Stimulated activated naive CD8-positive, alpha-beta T cell treated with anti-CD3 and anti-CD28 coated beads, Interleukin-15, amount 100 ng/mL, for 72 hours (primary cell): ENCODE results near the gene TMEM52.

ENCODE experiments used
- ATAC-seq: fragments of 150-1000 bp; cut with Tn5 transposase; 2 replicates; pipeline ENCODE4 v1.10.0; 2021; ENCODE audit warnings: mild to moderate bottlenecking, moderate library complexity
- DNase-seq, 2 donors: peaks; one replicate each; pipeline ENCODE4 v3.0.0; 2021 to 2022
- H3K27ac Mint-ChIP-seq, 2 donors: one replicate each; pipeline ENCODE4 v1.8.0; 2022; ENCODE audit warnings: mild to moderate bottlenecking in 2 of 2, mixed read lengths in 2 of 2, moderate library complexity in 2 of 2
- H3K27me3 Mint-ChIP-seq: one replicate; pipeline ENCODE4 v1.8.0; 2022; ENCODE audit warnings: mixed read lengths
- H3K4me1 Mint-ChIP-seq: one replicate; pipeline ENCODE4 v1.8.0; 2022; ENCODE audit warnings: mild to moderate bottlenecking, mixed read lengths
- H3K4me3 Mint-ChIP-seq, 2 donors: one replicate each; pipeline ENCODE4 v1.8.0; 2022; ENCODE audit warnings: mild to moderate bottlenecking in 2 of 2, mixed read lengths in 2 of 2, moderate library complexity in 1 of 2
- H3K9me3 Mint-ChIP-seq, 2 donors: one replicate each; pipeline ENCODE4 v1.8.0; 2022; ENCODE audit warnings: mixed read lengths in 2 of 2

TMEM52 gene

DNA sequence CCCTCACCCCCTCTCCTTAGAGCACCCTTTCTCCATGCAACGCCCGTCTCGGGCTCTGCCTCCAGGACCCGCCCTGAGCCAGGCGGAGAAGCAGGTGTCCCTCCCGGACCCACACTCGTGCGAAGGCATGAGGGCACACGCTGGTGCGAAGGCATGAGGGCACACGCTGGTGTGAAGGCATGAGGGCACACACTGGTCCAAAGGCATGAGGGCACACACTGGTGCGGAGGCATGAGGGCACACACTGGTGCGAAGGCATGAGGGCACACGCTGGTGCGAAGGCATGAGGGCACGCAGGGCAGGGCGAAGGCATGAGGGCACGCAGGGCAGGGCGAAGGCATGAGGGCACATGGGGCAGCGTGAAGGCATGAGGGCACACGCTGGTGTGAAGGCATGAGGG lies 5.8 kb upstream of the TMEM52 start:
- Mint-ChIP-seq H3K4me1 (no peaks in the 10 kb centered on the region), H3K27ac (peak overlapping the region; percentile 29 to 46), H3K9me3 (no peaks in the 10 kb centered on the region), H3K4me3 (no peak overlapping the region), H3K27me3 (no peaks in the 10 kb centered on the region)
- ATAC-seq: no peak
- DNase-seq: no peak

DNA sequence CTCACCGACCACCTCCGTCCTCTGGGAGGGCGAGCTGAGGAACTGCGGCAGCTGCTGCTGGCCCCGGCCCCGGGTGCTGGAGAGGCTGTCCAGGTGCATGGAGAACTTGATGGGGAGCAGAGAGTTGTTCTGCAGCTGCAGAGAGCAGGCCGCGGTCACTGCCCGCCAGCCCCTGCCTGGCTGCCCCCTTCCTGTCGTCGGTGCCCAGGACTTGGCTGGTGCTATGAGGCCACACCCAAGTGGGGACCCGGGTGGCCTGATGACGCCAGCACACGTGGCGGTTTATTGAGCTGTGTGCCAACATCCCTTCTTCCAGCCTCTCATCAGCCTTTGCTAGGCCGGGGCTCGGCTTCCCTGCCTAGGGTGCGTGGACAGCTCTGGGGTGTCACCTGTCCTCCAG lies 5.3 kb upstream of the TMEM52 start:
- no peak overlapping the region for H3K4me3 Mint-ChIP-seq
- ATAC-seq (no peak), DNase-seq (no peak)
- H3K27me3 Mint-ChIP-seq: no peaks in the 10 kb centered on the region
- no peaks in the 10 kb centered on the region for H3K9me3 Mint-ChIP-seq
- H3K4me1 Mint-ChIP-seq: peaks cover 5% of the 10 kb centered on the region
- no peak overlapping the region for H3K27ac Mint-ChIP-seq

DNA sequence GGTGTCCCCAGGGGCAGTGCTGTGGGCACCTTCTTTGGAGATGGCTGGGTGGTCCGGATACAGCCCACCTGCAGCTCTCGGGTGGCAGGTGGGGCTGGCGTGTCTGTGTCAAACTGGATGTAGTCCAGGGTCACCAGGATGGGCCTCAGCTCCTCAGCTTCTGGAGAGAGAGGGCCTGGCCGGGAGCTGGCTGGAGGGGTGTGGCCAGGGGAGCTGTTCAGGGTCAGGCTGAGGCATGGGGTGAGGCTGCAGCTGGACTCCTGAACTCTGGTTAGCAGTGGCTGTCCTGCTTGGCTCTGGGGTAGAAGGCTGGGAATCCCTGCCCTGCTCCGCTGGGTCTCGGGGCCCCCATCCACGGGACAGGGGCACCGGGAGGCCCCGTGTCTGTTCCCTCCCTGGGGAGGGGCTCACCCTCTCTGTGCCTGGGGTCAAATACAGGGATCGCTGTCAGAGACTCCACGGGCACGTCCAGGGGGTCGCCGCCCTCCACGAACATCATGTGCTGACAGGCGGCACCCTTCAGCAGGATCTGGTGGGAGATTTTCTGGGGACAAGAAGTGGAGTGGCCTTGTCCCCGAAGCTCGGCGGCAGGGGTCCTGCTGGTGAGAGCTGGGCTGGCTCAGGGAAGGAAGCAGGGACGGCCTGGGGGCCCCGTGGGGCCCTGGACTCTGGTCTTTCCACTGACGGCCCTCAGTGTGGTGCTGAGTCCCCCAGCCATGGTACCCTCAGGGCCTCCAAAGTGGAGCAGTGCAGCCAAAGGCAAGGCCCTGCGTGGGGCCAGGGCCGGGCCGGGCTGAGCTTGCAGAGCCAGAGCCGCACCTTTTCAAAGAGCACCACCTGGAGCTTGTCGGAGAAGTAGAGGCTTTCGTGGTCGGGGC lies 4.1 kb upstream of the TMEM52 start:
- H3K27ac Mint-ChIP-seq: no peak overlapping the region
- DNase-seq (no peak), ATAC-seq (no peak)
- H3K4me1 Mint-ChIP-seq: peaks cover 8% of the 10 kb centered on the region
- no peak overlapping the region for H3K4me3 Mint-ChIP-seq
- H3K27me3 Mint-ChIP-seq: no peaks in the 10 kb centered on the region
- no peaks in the 10 kb centered on the region for H3K9me3 Mint-ChIP-seq

DNA sequence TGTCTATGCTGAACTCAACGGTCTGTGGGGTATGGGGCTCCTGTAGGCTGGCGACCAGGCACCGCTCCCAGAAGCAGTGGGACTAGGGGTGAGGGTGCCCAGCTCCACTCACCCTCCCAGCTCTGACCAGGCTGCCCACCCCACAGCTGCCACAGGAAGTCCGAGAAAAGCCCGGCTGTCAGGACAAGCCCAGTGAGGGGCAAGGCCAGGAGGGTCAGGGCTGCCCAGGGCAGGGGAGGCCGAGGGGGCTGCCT lies 3.5 kb upstream of the TMEM52 start:
- peaks cover 13% of the 10 kb centered on the region for H3K4me1 Mint-ChIP-seq
- no peak overlapping the region for H3K27ac Mint-ChIP-seq
- no peaks in the 10 kb centered on the region for H3K27me3 Mint-ChIP-seq
- H3K4me3 Mint-ChIP-seq: no peak overlapping the region
- ATAC-seq (no peak), DNase-seq (no peak)
- H3K9me3 Mint-ChIP-seq: no peaks in the 10 kb centered on the region

DNA sequence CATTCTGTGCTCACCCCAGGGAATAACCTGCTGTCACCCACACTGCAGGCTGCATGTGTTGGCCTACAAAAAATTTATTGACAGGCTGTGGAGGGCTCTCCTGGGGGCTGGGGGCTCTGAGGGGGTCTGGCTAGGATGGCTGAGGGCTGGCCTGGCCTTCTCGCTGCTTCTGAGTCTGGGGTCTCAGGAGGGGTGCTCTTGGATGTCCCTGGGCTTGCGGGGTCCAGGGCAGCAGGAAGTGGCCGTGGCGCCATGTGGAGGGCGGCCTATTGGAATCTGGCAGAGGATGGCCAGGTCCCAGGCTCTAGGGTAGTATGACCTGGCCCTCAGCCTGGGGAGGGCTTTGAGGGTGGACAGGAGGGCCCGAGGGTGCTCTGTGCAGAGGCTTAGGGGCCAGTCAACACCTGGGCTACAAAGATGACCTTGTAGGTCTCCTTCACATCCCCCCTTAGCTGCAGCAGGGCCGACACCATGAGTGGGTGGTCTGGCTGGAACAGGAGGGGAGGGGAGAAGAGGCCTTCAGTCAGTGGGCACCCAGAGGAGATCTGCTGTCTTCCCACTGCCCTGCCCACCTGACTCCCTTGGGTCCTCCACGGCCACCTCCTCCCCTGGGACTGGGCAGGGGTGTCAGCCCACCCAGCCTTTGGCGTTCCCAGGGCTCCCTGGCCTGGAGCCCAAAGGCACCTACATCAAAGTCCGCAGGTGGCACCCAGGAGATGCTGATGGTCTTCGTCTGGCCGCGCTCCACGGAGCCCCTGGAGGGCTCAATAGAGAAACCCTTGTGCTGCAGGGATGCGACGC lies 3.0 kb upstream of the TMEM52 start:
- no peaks in the 10 kb centered on the region for H3K9me3 Mint-ChIP-seq
- ATAC-seq: no peak
- no peaks in the 10 kb centered on the region for H3K27me3 Mint-ChIP-seq
- no peak overlapping the region for H3K4me3 Mint-ChIP-seq
- peaks cover 18% of the 10 kb centered on the region for H3K4me1 Mint-ChIP-seq
- no peak overlapping the region for H3K27ac Mint-ChIP-seq
- DNase-seq: no peak

DNA sequence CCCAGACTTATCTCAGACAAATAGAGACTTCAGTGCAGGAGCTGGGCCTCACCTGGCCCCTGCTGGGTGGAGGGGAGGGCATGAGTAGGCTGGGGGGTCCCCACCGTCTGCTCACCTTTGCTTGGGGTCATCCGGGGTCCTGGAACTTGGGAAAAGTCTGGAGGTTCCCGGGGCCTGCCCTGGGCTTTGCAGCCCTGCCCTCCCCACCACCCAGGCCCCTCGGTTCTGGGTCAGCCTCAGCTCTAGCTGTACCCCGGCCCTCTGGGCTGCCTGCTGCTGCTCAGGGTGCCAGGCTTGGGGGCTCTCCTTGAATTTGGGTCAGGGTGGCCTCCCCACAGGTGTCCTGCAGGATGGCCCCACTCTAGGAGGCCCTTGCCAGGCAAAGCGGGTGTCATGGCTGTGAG lies 2.4 kb upstream of the TMEM52 start:
- Mint-ChIP-seq H3K4me3 (no peak overlapping the region), H3K27me3 (no peaks in the 10 kb centered on the region), H3K9me3 (no peaks in the 10 kb centered on the region), H3K4me1 (peaks cover 18% of the 10 kb centered on the region), H3K27ac (no peak overlapping the region)
- no peak for DNase-seq
- ATAC-seq: no peak

DNA sequence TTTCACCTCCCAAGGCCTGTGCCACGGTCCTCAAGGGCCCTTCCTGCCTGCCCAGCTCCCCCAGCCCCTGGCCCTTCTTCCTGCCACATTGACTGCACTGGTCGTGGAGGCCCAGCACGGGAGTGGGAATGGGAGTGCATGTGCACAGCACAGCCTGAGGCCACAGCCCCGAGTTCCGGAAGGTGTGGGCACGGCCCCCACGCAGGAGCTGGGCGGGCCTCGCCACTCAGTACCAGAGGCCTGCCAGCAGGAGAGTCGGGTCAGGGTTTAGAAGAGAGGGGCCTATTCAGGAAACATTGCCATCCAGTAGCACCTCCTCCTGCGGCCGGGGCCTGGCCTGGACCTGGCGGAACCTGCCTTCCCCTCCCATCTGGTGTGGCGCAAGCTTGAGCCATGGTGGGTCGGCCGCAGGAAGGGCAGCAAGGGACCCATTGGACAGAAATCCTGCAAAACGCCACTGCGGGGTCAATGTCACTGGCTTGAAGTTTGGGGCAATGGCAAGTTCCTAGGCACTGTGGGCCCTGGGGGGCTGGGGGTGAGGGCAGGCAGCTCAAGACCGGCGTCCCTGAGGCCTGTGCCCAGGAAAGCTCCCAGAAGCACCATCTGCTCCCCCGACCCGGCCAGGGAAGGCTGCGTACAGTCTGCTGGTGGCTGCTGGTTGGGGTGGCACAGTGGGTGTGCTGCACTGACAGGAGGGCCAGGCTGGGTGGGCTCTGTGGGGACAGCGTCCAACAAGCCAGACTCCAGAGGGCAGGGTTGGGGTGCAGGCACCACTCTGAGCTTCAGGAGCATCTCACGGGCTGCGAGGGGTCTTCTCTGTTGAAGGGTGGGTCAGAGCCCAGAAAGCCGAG lies 1.8 kb upstream of the TMEM52 start:
- DNase-seq: no peak
- no peaks in the 10 kb centered on the region for H3K27me3 Mint-ChIP-seq
- H3K4me1 Mint-ChIP-seq: peaks cover 18% of the 10 kb centered on the region
- ATAC-seq: no peak
- H3K9me3 Mint-ChIP-seq: no peaks in the 10 kb centered on the region
- peak overlapping the region; percentile 8 to 12 for H3K4me3 Mint-ChIP-seq
- H3K27ac Mint-ChIP-seq: no peak overlapping the region

DNA sequence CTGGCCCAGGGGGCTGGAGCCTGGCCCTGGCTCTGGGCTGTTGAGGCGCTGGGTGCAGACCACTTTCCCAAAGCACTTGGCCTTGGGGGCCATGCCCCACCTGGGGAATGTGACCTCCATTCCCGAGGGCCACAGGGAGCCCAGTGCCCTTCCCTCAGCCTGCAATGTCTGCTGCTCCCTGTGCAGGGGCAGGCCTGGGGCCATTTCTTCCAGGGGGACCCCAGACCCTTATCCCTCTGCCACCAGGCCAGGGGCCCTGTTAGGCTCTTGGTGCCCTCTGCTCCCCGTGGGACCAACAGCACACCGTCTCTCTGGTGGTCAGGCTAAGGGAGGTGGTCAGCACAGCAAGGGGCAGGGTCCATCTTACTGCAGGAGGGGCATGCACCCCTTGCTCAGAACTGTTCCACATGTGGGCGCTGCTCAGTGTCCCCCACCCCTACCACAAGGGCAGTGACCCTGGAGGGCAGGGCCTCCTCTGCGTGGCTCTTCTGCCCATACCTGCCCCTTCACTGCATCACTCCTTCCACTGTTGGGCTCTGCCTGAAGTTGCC lies 1.1 kb upstream of the TMEM52 start:
- peak overlapping the region in 1 of 2 donors; percentile 33 for H3K27ac Mint-ChIP-seq
- H3K9me3 Mint-ChIP-seq: no peaks in the 10 kb centered on the region
- peak overlapping the region; percentile 12 to 66 for H3K4me3 Mint-ChIP-seq
- H3K27me3 Mint-ChIP-seq: no peaks in the 10 kb centered on the region
- no peak for DNase-seq
- no peak for ATAC-seq
- peaks cover 18% of the 10 kb centered on the region for H3K4me1 Mint-ChIP-seq

DNA sequence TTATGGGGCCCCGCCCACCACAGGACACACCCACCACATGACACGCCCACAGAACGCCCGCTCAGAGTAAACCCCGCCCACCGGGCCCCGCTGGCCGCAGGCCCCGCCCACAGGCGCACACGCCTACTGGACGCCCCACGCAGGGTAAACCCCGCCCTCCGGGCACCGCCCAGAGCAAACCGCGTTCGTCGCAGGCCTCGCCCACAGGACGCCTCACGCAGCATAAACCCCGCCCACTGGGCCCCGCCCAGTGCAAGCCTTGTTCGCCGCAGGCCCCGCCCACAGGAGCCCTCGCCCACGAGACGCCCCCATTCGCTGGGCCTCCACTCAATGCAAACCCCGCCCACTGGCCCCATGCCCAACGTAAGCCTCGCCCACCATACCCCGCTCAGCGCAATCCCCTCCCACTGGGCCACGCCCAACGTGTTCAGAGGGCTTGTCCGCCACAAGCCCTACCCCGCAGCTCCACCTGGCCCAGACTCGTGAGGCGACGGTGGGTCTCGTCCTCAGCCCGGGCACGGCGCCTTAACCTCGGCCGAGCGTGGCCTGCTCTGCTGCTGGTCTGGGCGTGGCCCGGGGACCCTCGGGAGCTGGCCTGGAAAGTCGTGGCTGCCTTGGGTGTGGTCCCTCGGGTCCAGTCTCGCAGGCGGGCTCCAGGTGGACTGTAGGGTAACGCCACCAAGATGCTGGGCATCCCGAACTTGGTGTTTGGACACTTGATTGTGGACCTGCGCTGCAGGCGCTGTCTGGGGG lies 401 bp upstream of the TMEM52 start:
- H3K27ac Mint-ChIP-seq: peak overlapping the region in 1 of 2 donors; percentile 69

DNA sequence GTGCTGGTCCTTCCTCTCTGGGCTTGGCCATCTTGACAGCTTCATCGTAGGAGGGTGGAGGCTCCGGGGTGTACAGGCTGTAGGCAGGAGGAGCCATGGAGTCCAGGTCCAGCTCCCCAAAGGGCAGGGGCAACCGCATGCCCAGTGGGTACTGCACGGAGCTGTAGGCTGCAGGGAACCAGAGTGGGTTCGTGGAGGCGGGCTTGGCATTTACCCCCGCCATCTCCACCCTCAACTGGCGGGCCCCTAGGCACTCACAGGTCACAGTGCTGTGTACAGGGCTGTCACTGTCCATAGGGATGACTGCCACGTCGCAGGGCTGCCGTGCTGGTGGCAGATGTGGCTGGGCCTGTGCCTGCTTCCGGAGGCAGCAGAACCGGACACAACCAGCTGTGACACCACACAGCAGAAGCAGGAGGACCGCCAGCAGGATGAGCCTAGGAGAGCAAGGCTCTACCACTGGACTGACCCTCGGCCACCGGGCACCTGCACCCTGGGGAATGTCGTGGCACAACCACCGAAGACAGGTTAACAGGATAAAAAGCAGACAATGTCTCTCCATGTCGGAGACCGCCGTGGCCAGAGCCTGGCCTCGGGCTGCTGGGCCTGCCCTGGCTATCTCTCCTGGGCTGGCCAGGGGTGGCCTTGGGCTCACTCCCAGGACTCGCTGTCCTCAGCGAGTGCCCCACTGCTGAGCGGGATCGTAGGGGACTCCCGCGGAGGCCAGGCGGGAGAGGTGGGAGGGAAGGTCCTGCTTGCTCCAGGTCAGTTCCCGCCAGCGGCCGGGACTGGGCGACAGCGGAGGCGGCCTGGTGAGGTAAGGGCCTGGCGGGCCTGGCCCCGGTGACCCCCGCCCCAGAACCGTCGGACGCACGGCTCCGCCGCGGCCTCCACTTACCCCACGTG lies 831 bp downstream of the TMEM52 start:
- Mint-ChIP-seq H3K4me1 (peaks cover 18% of the 10 kb centered on the region), H3K27ac (no peak overlapping the region), H3K4me3 (peak overlapping the region; percentile 47 to 66), H3K9me3 (no peaks in the 10 kb centered on the region), H3K27me3 (no peaks in the 10 kb centered on the region)
- DNase-seq: no peak
- no peak for ATAC-seq

More for the DNA sequence above, 401 bp upstream of the TMEM52 start:
- no peaks in the 10 kb centered on the region for H3K9me3 Mint-ChIP-seq
- ATAC-seq (peak; percentile 85), DNase-seq (peak; percentile 100)
- peaks cover 18% of the 10 kb centered on the region for H3K4me1 Mint-ChIP-seq
- H3K27me3 Mint-ChIP-seq: no peaks in the 10 kb centered on the region
- H3K4me3 Mint-ChIP-seq: peak overlapping the region; percentile 66

DNA sequence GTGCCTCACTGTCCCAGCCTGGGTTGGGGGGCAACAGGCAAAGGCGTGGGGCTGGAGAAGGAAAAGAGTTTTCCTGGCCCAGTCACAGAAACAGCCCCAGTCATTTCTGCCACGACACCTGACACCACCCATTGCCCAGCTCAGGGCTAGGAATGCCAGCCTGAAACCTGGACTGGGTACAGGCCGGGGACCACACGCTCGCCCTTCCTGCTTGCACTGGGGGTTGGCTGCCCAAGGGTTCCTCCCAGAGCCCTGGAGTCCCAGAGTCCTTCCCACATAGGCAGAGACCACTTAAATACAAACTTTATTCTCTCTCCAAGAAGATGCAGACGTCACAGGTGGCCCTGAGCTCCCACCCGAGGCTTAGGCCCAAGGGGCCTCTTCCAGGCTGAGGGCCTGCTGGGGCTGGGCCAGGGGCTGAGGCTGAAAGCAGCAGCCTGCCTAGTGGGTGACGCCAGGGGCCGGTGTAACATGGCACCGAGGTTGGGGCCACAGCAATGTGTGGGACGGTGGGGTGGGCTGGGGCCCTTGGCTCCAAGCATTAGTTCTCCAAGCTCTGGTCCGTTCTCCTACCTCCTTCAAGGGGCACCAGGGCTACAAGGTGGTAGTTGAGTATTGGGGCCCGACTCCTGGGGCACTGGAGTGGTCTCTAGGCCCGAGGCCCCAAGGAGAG lies 1.6 kb downstream of the TMEM52 start:
- H3K27ac Mint-ChIP-seq: no peak overlapping the region
- H3K4me1 Mint-ChIP-seq: peaks cover 18% of the 10 kb centered on the region
- ATAC-seq (no peak), DNase-seq (no peak)
- H3K4me3 Mint-ChIP-seq: peak overlapping the region in 1 of 2 donors; percentile 66
- no peaks in the 10 kb centered on the region for H3K27me3 Mint-ChIP-seq
- H3K9me3 Mint-ChIP-seq: no peaks in the 10 kb centered on the region

DNA sequence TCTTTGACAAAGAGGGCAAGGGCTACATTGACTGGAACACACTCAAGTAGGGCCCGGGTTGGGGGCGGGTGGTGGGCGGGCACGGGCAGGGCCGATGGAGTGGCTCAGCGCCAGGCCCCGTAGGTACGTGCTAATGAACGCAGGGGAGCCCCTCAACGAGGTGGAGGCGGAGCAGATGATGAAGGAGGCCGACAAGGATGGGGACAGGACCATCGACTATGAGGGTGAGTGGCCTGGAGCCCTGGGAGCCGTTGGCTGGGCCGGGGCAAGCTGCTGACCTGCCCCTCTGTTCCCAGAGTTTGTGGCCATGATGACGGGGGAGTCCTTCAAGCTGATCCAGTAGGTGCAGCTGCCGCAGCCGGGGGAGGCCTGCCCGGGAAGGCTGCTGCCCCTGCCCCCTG lies 2.2 kb downstream of the TMEM52 start:
- Mint-ChIP-seq H3K4me1 (peaks cover 18% of the 10 kb centered on the region), H3K27ac (no peak overlapping the region), H3K27me3 (no peaks in the 10 kb centered on the region), H3K4me3 (no peak overlapping the region), H3K9me3 (no peaks in the 10 kb centered on the region)
- ATAC-seq (no peak), DNase-seq (no peak)

DNA sequence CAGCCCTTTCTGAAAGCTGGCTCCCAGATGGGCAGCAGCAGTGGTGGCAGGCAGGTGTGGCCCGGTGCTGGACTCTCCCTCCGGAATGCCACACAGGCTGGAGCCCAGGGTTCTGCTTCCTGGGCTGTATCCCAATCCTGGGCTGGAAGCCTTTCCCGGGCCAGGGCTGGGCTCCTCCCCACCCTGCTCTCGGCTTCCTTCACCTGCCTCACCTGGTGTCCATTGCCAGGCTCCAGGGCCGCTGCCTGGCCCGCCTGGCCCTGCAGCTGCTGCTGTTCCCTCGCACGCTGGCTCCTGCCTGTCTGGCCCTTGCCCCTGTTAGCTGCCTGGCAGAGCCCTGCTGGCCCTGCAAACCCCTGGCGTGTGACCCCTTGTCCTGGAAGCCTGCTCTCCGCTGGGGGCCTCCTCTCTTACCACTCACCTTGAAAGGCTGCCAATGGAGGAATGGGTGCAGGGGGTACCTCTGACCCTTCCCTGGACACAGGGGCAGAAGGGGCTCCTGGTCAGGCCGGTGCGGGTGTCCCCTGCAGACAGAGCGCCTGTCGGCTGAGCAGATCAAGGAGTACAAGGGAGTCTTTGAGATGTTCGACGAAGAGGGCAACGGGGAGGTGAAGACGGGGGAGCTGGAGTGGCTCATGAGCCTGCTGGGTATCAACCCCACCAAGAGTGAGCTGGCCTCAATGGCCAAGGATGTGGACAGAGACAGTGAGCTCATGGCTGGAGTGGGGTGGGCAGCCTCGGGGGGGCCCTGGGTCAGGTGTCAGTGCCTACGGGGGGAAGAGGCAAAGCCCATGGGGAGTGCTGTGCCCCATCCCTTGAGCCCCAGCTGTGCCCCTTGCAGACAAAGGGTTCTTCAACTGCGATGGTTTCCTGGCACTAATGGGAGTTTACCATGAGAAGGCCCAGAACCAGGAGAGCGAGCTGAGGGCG lies 2.9 kb downstream of the TMEM52 start:
- Mint-ChIP-seq H3K4me3 (no peak overlapping the region), H3K27me3 (no peaks in the 10 kb centered on the region), H3K27ac (peak overlapping the region in 1 of 2 donors; percentile 83), H3K9me3 (no peaks in the 10 kb centered on the region), H3K4me1 (peaks cover 18% of the 10 kb centered on the region)
- DNase-seq: no peak
- ATAC-seq: no peak
